Measurements from ENCODE around the gene P2RX4. TPM values are rescaled to one million over a fixed set of nuclear protein-coding genes. Genes with fewer than 3 reads are reported as not detected.

The P2RX4 gene
- total RNA-seq, 6 experiments from 2014 or later, result 11.5 to 79.7 (median 21.9) TPM

- H3K4me3 ChIP-seq, result no peak overlapping the region
- H3K27ac ChIP-seq, result peak overlapping the region in 1 of 3 donors; percentile 24
- TF ChIP-seq POLR2A (IDR thresholded peaks at IDR 0.05), result no peak
- TF ChIP-seq, protein P1, sequence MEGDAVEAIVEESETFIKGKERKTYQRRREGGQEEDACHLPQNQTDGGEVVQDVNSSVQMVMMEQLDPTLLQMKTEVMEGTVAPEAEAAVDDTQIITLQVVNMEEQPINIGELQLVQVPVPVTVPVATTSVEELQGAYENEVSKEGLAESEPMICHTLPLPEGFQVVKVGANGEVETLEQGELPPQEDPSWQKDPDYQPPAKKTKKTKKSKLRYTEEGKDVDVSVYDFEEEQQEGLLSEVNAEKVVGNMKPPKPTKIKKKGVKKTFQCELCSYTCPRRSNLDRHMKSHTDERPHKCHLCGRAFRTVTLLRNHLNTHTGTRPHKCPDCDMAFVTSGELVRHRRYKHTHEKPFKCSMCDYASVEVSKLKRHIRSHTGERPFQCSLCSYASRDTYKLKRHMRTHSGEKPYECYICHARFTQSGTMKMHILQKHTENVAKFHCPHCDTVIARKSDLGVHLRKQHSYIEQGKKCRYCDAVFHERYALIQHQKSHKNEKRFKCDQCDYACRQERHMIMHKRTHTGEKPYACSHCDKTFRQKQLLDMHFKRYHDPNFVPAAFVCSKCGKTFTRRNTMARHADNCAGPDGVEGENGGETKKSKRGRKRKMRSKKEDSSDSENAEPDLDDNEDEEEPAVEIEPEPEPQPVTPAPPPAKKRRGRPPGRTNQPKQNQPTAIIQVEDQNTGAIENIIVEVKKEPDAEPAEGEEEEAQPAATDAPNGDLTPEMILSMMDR (IDR thresholded peaks at IDR 0.05), result no peak
- no peaks in the 10 kb centered on the region for H3K4me1 ChIP-seq
- ATAC-seq (no peak), DNase-seq (peak in 1 of 3 donors; percentile 45)
- H3K36me3 ChIP-seq, result no peaks in the 10 kb centered on the region
- H3K9me3 ChIP-seq, result no peaks in the 10 kb centered on the region
- intact Hi-C loops (cut with DNase I), result loop anchor here in 1 of 2 donors (10.0 kb wide), 1 partner anchor 45 kb away; no protein-coding TSS in a partner anchor
- 43% methylated on average over 3 of the region's 9 CpGs for WGBS (ENCODE audit: insufficient coverage, low coverage, low lambda C conversion rate, missing lambda C conversion rate)
- H3K27me3 ChIP-seq, result no peaks in the 10 kb centered on the region
Measured at GRCh38 chr12:121189619-121190155, 20.2 kb upstream of the P2RX4 start.

DNA sequence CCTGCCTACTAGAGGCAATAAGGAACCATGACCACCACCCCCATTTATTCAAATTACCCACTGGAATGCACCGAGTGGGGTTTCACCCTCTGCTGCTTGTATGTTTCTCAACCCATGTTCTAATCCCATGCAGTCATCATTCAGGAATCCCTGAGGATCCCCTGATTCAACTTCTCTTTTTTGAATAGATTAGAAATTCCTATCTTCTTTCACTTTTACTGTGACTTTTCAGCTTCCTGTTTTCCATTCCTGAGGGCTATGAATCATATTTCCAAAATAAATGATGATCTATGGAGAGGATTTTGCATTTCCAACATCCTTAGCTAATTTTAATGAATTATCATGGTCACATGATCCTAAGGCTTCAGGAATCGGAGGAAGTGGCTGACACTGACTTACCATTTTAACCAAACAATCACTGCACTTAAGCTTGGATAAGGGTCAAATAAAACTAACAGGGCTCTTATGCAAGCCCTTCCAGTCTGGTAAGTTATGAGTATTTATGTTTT lies 19.4 kb upstream of the P2RX4 start:
- 53% methylated on average over 1 of the region's 2 CpGs for WGBS (ENCODE audit: insufficient coverage, low coverage, low lambda C conversion rate, missing lambda C conversion rate)
- Histone ChIP-seq H3K36me3 (no peaks in the 10 kb centered on the region), H3K27me3 (no peaks in the 10 kb centered on the region), H3K4me1 (no peaks in the 10 kb centered on the region), H3K27ac (peak overlapping the region in 1 of 3 donors; percentile 43), H3K4me3 (no peak overlapping the region), H3K9me3 (no peaks in the 10 kb centered on the region)
- ATAC-seq (peak; percentile 26 to 80 (median 65)), DNase-seq (no peak)
- no peak for TF ChIP-seq POLR2A (IDR thresholded peaks at IDR 0.05)
- TF ChIP-seq, protein P1 (IDR thresholded peaks at IDR 0.05), result no peak
- intact Hi-C loops (cut with DNase I), result loop anchor here in 1 of 2 donors (10.0 kb wide), 1 partner anchor 46 kb away; no protein-coding TSS in a partner anchor

- WGBS (ENCODE audit: insufficient coverage, low coverage, low lambda C conversion rate, missing lambda C conversion rate), result 96% methylated on average over 3 of the region's 3 CpGs
- no peak for ATAC-seq
- TF ChIP-seq, protein P1 (IDR thresholded peaks at IDR 0.05), result no peak
- TF ChIP-seq POLR2A (IDR thresholded peaks at IDR 0.05), result no peak
- no peaks in the 10 kb centered on the region for H3K27me3 ChIP-seq
- intact Hi-C loops (cut with DNase I), result loop anchor here in 1 of 2 donors (10.0 kb wide), 1 partner anchor 46 kb away; no protein-coding TSS in a partner anchor
- no peaks in the 10 kb centered on the region for H3K9me3 ChIP-seq
- peak overlapping the region in 1 of 3 donors; percentile 43 for H3K27ac ChIP-seq
- no peaks in the 10 kb centered on the region for H3K4me1 ChIP-seq
- H3K36me3 ChIP-seq, result no peaks in the 10 kb centered on the region
- DNase-seq, result no peak
- H3K4me3 ChIP-seq, result no peak overlapping the region
Measured at GRCh38 chr12:121191151-121191550, 18.8 kb upstream of the P2RX4 start.

- ATAC-seq (peak; percentile 44 to 75 (median 64)), DNase-seq (no peak)
- TF ChIP-seq, protein P1 (IDR thresholded peaks at IDR 0.05), result no peak
- no peak for TF ChIP-seq POLR2A (IDR thresholded peaks at IDR 0.05)
- Histone ChIP-seq H3K27me3 (no peaks in the 10 kb centered on the region), H3K36me3 (no peaks in the 10 kb centered on the region), H3K4me3 (no peak overlapping the region), H3K27ac (no peak overlapping the region), H3K9me3 (no peaks in the 10 kb centered on the region), H3K4me1 (no peaks in the 10 kb centered on the region)
- intact Hi-C loops (cut with DNase I), result loop anchor here in 1 of 2 donors (10.0 kb wide), 1 partner anchor 52 kb away; no protein-coding TSS in a partner anchor
- WGBS (ENCODE audit: insufficient coverage, low coverage, low lambda C conversion rate, missing lambda C conversion rate), result 40% methylated on average over 6 of the region's 6 CpGs
Measured at GRCh38 chr12:121196902-121197301, 13.0 kb upstream of the P2RX4 start.

Measured in right lobe of liver (tissue), 6 donors.